Cerebellar cortex (tissue), 1 donor: ENCODE data around the gene GNAQ.

Experiments used
- DNase-seq: peaks from one replicate; pipeline ENCODE4 v3.0.0-alpha.2; 2015; ENCODE audit warnings: low spot score

Gene GNAQ

GRCh38 chr9:77815260-77815659 is 216.4 kb downstream of the GNAQ start:
- no peak for DNase-seq

- no peak for DNase-seq
Measured at GRCh38 chr9:77811832-77812231, 219.8 kb downstream of the GNAQ start.

- no peak for DNase-seq
Measured at GRCh38 chr9:77810637-77811119, 220.9 kb downstream of the GNAQ start.

- DNase-seq: no peak
Measured at GRCh38 chr9:77810047-77810446, 221.6 kb downstream of the GNAQ start.

- no peak for DNase-seq
Measured at GRCh38 chr9:77809552-77809951, 222.1 kb downstream of the GNAQ start.

GRCh38 chr9:77808751-77809081 is 222.9 kb downstream of the GNAQ start:
- no peak for DNase-seq

GRCh38 chr9:77807846-77808750 is 223.5 kb downstream of the GNAQ start:
- no peak for DNase-seq

GRCh38 chr9:77807281-77807683 is 224.3 kb downstream of the GNAQ start:
- DNase-seq: no peak

GRCh38 chr9:77806741-77807140 is 224.9 kb downstream of the GNAQ start:
- no peak for DNase-seq

GRCh38 chr9:77805810-77806209 is 225.8 kb downstream of the GNAQ start:
- DNase-seq: no peak

GRCh38 chr9:77803423-77803822 is 228.2 kb downstream of the GNAQ start:
- no peak for DNase-seq

GRCh38 chr9:77802515-77803293 is 228.9 kb downstream of the GNAQ start:
- no peak for DNase-seq

GRCh38 chr9:77802064-77802463 is 229.5 kb downstream of the GNAQ start:
- DNase-seq: no peak

GRCh38 chr9:77800924-77801551 is 230.6 kb downstream of the GNAQ start:
- DNase-seq: no peak

- DNase-seq: no peak
Measured at GRCh38 chr9:77798140-77798539, 233.5 kb downstream of the GNAQ start.

GRCh38 chr9:77794985-77795384 is 236.6 kb downstream of the GNAQ start:
- DNase-seq: no peak

GRCh38 chr9:77793849-77794248 is 237.8 kb downstream of the GNAQ start:
- no peak for DNase-seq

GRCh38 chr9:77789891-77790290 is 241.7 kb downstream of the GNAQ start:
- no peak for DNase-seq

- no peak for DNase-seq
Measured at GRCh38 chr9:77785341-77785740, 246.3 kb downstream of the GNAQ start.

- DNase-seq: no peak
Measured at GRCh38 chr9:77783518-77783917, 248.1 kb downstream of the GNAQ start.

GRCh38 chr9:77779010-77779409 is 252.6 kb downstream of the GNAQ start:
- DNase-seq: no peak

GRCh38 chr9:77773381-77773780 is 258.2 kb downstream of the GNAQ start:
- DNase-seq: no peak

- DNase-seq: no peak
Measured at GRCh38 chr9:77772646-77773045, 259.0 kb downstream of the GNAQ start.
